GM19463 (cell line): ENCODE data around the gene RPA1.

Experiments
- ATAC-seq: cut with Tn5 transposase; IDR thresholded peaks from one replicate; pipeline ENCODE4 v1.9.1; 2021; ENCODE audit warnings: mild to moderate bottlenecking, moderate library complexity; ENCODE audit not compliant: unreplicated experiment

The RPA1 gene

GRCh38 chr17:1939981-1940809, 110.4 kb downstream of the RPA1 start:
- no peak for ATAC-seq

DNA sequence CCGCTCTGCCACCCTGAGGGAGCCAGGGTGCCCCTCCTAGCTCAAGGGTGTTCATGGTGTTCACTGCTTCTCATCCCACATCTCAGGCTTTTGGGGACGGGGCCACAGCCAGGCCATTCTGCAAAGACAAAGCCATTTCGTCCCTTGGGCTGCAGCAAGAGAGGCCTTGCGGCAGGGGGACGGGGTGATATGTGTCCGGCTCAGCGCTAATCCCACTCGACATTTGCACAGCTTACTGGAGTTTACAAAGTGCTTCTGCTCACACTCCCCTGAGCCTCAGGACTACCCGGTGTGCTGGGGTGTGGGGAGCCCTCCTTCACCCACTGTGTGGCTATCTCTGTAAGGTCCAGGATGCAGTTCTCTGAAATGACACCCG, 111.0 kb downstream of the RPA1 start:
- no peak for ATAC-seq

- ATAC-seq, result no peak
These were observed 111.7 kb downstream of the RPA1 start for GRCh38 chr17:1941272-1942065.

- no peak for ATAC-seq
These were observed 112.2 kb downstream of the RPA1 start for GRCh38 chr17:1942066-1942365.

- no peak for ATAC-seq
These were observed 113.0 kb downstream of the RPA1 start for GRCh38 chr17:1942666-1943435.

- no peak for ATAC-seq
These were observed 113.6 kb downstream of the RPA1 start for GRCh38 chr17:1943436-1943831.

DNA sequence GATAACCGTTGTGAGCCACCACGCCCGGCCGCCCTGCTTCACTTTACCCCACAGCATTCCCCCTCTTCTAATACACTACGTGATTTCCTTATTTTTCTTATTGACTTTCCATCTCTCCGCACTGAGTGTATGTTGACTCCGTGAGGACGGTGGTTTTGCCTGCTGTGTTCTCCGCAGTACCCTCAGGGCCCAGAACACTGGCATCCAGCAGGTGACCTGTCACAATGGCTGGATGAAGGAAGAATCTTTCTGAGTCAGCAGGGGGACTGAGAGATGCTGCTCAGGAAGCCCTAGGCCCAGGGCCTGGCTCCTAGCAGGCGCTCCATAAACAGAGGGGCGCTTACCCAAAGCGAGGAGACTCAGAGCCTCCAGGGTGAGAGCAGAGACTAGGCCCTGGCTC, 115.8 kb downstream of the RPA1 start:
- ATAC-seq, result no peak

GRCh38 chr17:1946021-1946932, 116.5 kb downstream of the RPA1 start:
- no peak for ATAC-seq

- ATAC-seq, result no peak
These were observed 117.5 kb downstream of the RPA1 start for GRCh38 chr17:1947229-1947742.

- ATAC-seq, result no peak
These were observed 118.1 kb downstream of the RPA1 start for GRCh38 chr17:1947743-1948516.

GRCh38 chr17:1948517-1948825, 118.7 kb downstream of the RPA1 start:
- ATAC-seq, result no peak
